HG02798 (cell line): ENCODE results near the gene KRTAP26-1.

Experiments
- ATAC-seq: cut with Tn5 transposase; IDR thresholded peaks from one replicate; pipeline ENCODE4 v1.9.1; 2021; ENCODE audit warnings: mild to moderate bottlenecking; ENCODE audit not compliant: unreplicated experiment, poor library complexity

Gene KRTAP26-1

GRCh38 chr21:30271611-30272010, 48.5 kb downstream of the KRTAP26-1 start:
- ATAC-seq = no peak

GRCh38 chr21:30271156-30271555, 49.0 kb downstream of the KRTAP26-1 start:
- ATAC-seq = no peak

- no peak for ATAC-seq
Observed at GRCh38 chr21:30269803-30270530, 50.1 kb downstream of the KRTAP26-1 start.
